ENCODE measurements around the gene MME.

Gene MME

DNA sequence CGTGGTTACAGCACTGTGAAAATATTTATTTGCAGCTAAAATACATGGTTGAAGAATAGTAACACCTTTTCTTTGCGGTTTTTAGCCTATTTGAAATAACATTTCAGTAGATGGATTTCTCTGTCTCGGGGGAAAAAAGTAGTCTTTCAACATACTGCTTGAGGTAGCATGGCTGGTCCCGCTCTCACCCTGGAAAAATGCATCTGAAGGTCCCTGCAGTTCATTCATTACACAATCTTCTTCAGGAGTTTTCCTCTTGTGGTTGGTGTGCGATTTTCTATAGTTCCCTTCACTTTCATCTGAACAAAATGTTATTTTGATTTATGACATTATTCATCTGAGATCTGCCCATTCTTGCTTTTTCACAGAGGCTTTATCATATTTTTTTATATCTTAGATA, 137.5 kb downstream of the MME start:
- Histone ChIP-seq H3K27me3 (ENCODE audit: insufficient read depth, low read depth) (no peaks in the 10 kb centered on the region), H2AFZ (ENCODE audit: low read depth) (no peak overlapping the region), H3K79me2 (ENCODE audit: insufficient read depth, low read depth) (no peaks in the 10 kb centered on the region), H3K9ac (no peak overlapping the region), H4K20me1 (ENCODE audit: insufficient read depth) (no peaks in the 10 kb centered on the region), H3K4me3 (IDR thresholded peaks at IDR 0.05; ENCODE audit: insufficient read depth, low read depth, low read length) (no peak overlapping the region), H3K36me3 (ENCODE audit: insufficient read depth) (no peaks in the 10 kb centered on the region), H3K27ac (no peak overlapping the region), H3K4me2 (no peak overlapping the region), H3K4me1 (ENCODE audit: low read depth, poor library complexity, severe bottlenecking) (peaks cover under 1% of the 10 kb centered on the region)
- TF ChIP-seq, protein P1, sequence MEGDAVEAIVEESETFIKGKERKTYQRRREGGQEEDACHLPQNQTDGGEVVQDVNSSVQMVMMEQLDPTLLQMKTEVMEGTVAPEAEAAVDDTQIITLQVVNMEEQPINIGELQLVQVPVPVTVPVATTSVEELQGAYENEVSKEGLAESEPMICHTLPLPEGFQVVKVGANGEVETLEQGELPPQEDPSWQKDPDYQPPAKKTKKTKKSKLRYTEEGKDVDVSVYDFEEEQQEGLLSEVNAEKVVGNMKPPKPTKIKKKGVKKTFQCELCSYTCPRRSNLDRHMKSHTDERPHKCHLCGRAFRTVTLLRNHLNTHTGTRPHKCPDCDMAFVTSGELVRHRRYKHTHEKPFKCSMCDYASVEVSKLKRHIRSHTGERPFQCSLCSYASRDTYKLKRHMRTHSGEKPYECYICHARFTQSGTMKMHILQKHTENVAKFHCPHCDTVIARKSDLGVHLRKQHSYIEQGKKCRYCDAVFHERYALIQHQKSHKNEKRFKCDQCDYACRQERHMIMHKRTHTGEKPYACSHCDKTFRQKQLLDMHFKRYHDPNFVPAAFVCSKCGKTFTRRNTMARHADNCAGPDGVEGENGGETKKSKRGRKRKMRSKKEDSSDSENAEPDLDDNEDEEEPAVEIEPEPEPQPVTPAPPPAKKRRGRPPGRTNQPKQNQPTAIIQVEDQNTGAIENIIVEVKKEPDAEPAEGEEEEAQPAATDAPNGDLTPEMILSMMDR (conservative IDR thresholded peaks at IDR 0.05; ENCODE audit: low read depth, low read length): no peak

DNA sequence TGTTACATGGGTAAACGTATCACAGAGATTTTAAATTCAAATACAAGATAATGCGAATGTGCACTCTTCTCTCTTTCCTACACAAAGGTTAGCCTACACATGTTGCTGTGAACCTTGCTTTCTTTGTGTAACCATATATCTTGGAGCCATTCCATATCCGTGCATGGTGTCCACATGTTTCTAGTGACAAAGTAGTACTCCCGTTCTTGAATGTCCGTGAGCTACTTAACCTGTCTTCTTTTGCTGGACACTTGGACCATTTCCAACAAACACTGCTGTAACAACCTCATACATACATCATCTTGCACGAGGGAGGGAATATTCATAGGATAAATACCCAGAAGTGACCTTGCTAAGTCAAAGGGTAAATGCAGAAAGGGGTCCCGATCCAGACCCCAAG, 138.3 kb downstream of the MME start:
- Histone ChIP-seq H4K20me1 (ENCODE audit: insufficient read depth) (no peaks in the 10 kb centered on the region), H3K4me1 (ENCODE audit: low read depth, poor library complexity, severe bottlenecking) (no peaks in the 10 kb centered on the region), H3K27ac (no peak overlapping the region), H3K36me3 (ENCODE audit: insufficient read depth) (no peaks in the 10 kb centered on the region), H3K4me3 (IDR thresholded peaks at IDR 0.05; ENCODE audit: insufficient read depth, low read depth, low read length) (no peak overlapping the region), H2AFZ (ENCODE audit: low read depth) (no peak overlapping the region), H3K79me2 (ENCODE audit: insufficient read depth, low read depth) (no peaks in the 10 kb centered on the region), H3K4me2 (no peak overlapping the region), H3K9ac (no peak overlapping the region), H3K27me3 (ENCODE audit: insufficient read depth, low read depth) (no peaks in the 10 kb centered on the region)
- TF ChIP-seq, protein P1 (conservative IDR thresholded peaks at IDR 0.05; ENCODE audit: low read depth, low read length): no peak

DNA sequence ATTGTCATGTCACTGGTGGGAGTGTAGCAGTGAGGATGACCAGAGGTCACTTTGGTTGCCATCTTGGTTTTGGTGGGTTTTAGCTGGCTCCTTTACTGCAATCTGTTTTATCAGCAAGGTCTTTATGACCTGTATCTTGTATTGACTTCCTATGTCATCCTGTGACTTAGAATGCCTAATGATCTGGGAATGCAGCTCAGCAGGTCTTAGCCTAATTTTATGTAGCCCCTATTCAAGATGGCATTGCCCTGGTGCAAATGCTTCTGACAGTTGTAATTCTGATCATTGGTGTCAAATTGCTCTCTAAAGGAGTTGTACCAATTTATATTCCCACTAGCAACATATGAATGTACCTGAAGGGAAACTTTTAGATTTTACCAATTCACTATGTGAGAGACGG, 139.0 kb downstream of the MME start:
- H3K4me3 ChIP-seq (IDR thresholded peaks at IDR 0.05; ENCODE audit: insufficient read depth, low read depth, low read length): no peak overlapping the region
- TF ChIP-seq, protein P1 (conservative IDR thresholded peaks at IDR 0.05; ENCODE audit: low read depth, low read length): no peak
- no peak overlapping the region for H3K27ac ChIP-seq
- no peak overlapping the region for H3K9ac ChIP-seq
- H3K4me1 ChIP-seq (ENCODE audit: low read depth, poor library complexity, severe bottlenecking): no peaks in the 10 kb centered on the region
- no peaks in the 10 kb centered on the region for H3K36me3 ChIP-seq (ENCODE audit: insufficient read depth)
- H2AFZ ChIP-seq (ENCODE audit: low read depth): no peak overlapping the region
- no peaks in the 10 kb centered on the region for H3K27me3 ChIP-seq (ENCODE audit: insufficient read depth, low read depth)
- H4K20me1 ChIP-seq (ENCODE audit: insufficient read depth): no peaks in the 10 kb centered on the region
- no peaks in the 10 kb centered on the region for H3K79me2 ChIP-seq (ENCODE audit: insufficient read depth, low read depth)
- H3K4me2 ChIP-seq: no peak overlapping the region

DNA sequence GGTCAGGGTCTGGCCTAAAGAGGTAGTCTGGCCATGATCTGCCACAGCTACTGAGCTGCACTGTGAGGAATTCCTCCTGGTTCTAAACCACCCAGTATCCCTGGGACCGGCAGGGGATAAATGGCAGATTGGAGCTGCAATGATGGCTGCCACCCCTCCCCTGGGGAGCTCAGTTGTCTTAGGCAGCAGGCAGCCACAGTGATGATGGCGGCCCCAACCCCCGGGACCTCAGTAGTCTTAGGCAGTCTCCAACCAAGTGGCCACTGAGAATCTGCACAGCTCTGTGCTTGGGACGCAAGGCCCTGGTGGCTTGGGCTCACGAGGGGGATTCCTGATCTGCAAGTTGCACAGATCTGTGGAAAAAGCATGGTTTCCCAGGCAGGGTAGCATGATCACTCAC, 145.3 kb downstream of the MME start:
- Histone ChIP-seq H2AFZ (ENCODE audit: low read depth) (no peak overlapping the region), H3K79me2 (ENCODE audit: insufficient read depth, low read depth) (no peaks in the 10 kb centered on the region), H3K27ac (no peak overlapping the region), H3K4me3 (IDR thresholded peaks at IDR 0.05; ENCODE audit: insufficient read depth, low read depth, low read length) (no peak overlapping the region), H4K20me1 (ENCODE audit: insufficient read depth) (no peaks in the 10 kb centered on the region), H3K9ac (no peak overlapping the region), H3K4me2 (no peak overlapping the region), H3K36me3 (ENCODE audit: insufficient read depth) (no peaks in the 10 kb centered on the region), H3K4me1 (ENCODE audit: low read depth, poor library complexity, severe bottlenecking) (peaks cover 9% of the 10 kb centered on the region), H3K27me3 (ENCODE audit: insufficient read depth, low read depth) (no peaks in the 10 kb centered on the region)
- TF ChIP-seq, protein P1 (conservative IDR thresholded peaks at IDR 0.05; ENCODE audit: low read depth, low read length): no peak

Measured in KMS-11 (cell line).